Transverse colon (tissue), 4 donors: ENCODE results near the gene SPPL3. TPM values are rescaled to one million over a fixed set of nuclear protein-coding genes. Genes with fewer than 3 reads are reported as not detected.
A peak's percentile ranks its signal among the peaks of the same experiment; 100 is the strongest.

Experiments used
- DNase-seq: peaks from one replicate; pipeline ENCODE4 v3.0.0-alpha.2; 2019
- H3K27ac ChIP-seq, 4 donors: fragments of 200-600 bp; sonication (generic); 2 replicates each; pipeline ENCODE4 v1.5.1; 2016 to 2018; ENCODE audit warnings: inconsistent platforms in 4 of 4
- H3K27me3 ChIP-seq: fragments of 200-600 bp; sonication (generic); 2 replicates; pipeline ENCODE4 v1.5.1; 2017; ENCODE audit warnings: inconsistent platforms
- H3K36me3 ChIP-seq, 4 donors: fragments of 200-600 bp; sonication (generic); 2 replicates each; pipeline ENCODE4 v1.5.1; 2017 to 2019; ENCODE audit warnings: inconsistent platforms in 4 of 4
- H3K4me1 ChIP-seq, 4 donors: fragments of 200-600 bp; sonication (generic); 2 replicates each; pipeline ENCODE4 v1.5.1; 2017 to 2020; ENCODE audit warnings: inconsistent platforms in 4 of 4
- H3K4me3 ChIP-seq, 4 donors: fragments of 200-600 bp; sonication (generic); 1 replicate in 1 of 4; 2 replicates in 3 of 4; pipeline versions ENCODE4 v1.5.1 to v1.6.1; 2017 to 2019; ENCODE audit warnings: inconsistent platforms in 4 of 4
- H3K9me3 ChIP-seq, 2 donors: fragments of 200-600 bp; sonication (generic); 2 replicates each; pipeline ENCODE4 v1.5.1; 2017 to 2019; ENCODE audit warnings: inconsistent platforms in 2 of 2
- EP300 ChIP-seq: sonication (generic); formaldehyde crosslinking; IDR thresholded peaks from one replicate; pipeline ENCODE4 v1.6.1; 2017; ENCODE audit warnings: antibody characterized with exemption, low read depth
- POLR2A ChIP-seq: fragments of 450-650 bp; IDR thresholded peaks from one replicate; pipeline ENCODE4 v1.6.1; 2016; ENCODE audit warnings: antibody characterized with exemption, mild to moderate bottlenecking, moderate library complexity
- POLR2AphosphoS5 ChIP-seq, 3 donors: sonication (generic); formaldehyde crosslinking; IDR thresholded peaks; one replicate each; pipeline ENCODE4 v1.6.1; 2016; ENCODE audit warnings: antibody characterized with exemption in 3 of 3
- WGBS, 2 donors: methylation state at CpG; one replicate each; pipeline ENCODE4 v1.1.5; 2018; ENCODE audit warnings: low coverage in 1 of 2; 5-methylcytosine and 5-hydroxymethylcytosine counted together
- in situ Hi-C, 4 donors: fragments of 200-750 bp; cut with MboI; loops; one replicate each; pipeline versions ENCODE4 v1.15.0 to v1.15.1; 2017; ENCODE audit warnings: low sequenced_read_pairs in 3 of 4, low pct_ligation_motif_present in 1 of 4, low pct_unique_long_range_greater_than_20kb in 1 of 4
- intact Hi-C: fragments of 100-400 bp; cut with DNase I; formaldehyde crosslinking; loops from one replicate; pipeline ENCODE4 v1.15.1; 2023; ENCODE audit warnings: low total_unique reads
- total RNA-seq, 4 donors: library from RNA; depleted of rRNA; stranded (reverse); fragments of >200 nt; gene quantifications; one replicate each; pipeline ENCODE4 v1.1.0, GENCODE V29; 2016
- TF ChIP-seq, protein P1 (sequence below), 5 experiments: fragments of 200-600 bp in 3 of 5; fragments of 450-650 bp in 2 of 5; sonication (generic) in 3 of 5; IDR thresholded peaks; 1 replicate in 2 of 5; 2 replicates in 3 of 5; pipeline ENCODE4 v1.5.1; 2016 to 2017; ENCODE audit warnings: antibody characterized with exemption in 5 of 5, inconsistent platforms in 3 of 5, mild to moderate bottlenecking in 2 of 5, moderate library complexity in 1 of 5

The SPPL3 gene
- total RNA-seq, 4 donors from 2014 or later: 34.7 to 45.4 (median 41.6) TPM

- Histone ChIP-seq H3K4me1 (peaks cover 3 to 19% (median 12%) of the 10 kb centered on the region in 4 donors), H3K36me3 (peaks cover 0 to 18% (median 6%) of the 10 kb centered on the region in 4 donors), H3K27ac (peak overlapping the region in 3 of 4 donors; percentile 51 to 59 (median 52)), H3K27me3 (no peaks in the 10 kb centered on the region), H3K4me3 (no peak overlapping the region), H3K9me3 (no peaks in the 10 kb centered on the region)
- intact Hi-C loops (no loop called here), in situ Hi-C loops (no loop called here)
- 89 to 96% methylated on average over 3 to 21 of the region's 21 CpGs for WGBS, 2 donors
- no peak for TF ChIP-seq EP300
- TF ChIP-seq POLR2A: no peak
- no peak for TF ChIP-seq POLR2AphosphoS5 (IDR thresholded peaks at IDR 0.05)
- TF ChIP-seq, protein P1, sequence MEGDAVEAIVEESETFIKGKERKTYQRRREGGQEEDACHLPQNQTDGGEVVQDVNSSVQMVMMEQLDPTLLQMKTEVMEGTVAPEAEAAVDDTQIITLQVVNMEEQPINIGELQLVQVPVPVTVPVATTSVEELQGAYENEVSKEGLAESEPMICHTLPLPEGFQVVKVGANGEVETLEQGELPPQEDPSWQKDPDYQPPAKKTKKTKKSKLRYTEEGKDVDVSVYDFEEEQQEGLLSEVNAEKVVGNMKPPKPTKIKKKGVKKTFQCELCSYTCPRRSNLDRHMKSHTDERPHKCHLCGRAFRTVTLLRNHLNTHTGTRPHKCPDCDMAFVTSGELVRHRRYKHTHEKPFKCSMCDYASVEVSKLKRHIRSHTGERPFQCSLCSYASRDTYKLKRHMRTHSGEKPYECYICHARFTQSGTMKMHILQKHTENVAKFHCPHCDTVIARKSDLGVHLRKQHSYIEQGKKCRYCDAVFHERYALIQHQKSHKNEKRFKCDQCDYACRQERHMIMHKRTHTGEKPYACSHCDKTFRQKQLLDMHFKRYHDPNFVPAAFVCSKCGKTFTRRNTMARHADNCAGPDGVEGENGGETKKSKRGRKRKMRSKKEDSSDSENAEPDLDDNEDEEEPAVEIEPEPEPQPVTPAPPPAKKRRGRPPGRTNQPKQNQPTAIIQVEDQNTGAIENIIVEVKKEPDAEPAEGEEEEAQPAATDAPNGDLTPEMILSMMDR (IDR thresholded peaks at IDR 0.05): no peak
- no peak for DNase-seq
Measured at GRCh38 chr12:120760349-120761254, 143.6 kb downstream of the SPPL3 start.

DNA sequence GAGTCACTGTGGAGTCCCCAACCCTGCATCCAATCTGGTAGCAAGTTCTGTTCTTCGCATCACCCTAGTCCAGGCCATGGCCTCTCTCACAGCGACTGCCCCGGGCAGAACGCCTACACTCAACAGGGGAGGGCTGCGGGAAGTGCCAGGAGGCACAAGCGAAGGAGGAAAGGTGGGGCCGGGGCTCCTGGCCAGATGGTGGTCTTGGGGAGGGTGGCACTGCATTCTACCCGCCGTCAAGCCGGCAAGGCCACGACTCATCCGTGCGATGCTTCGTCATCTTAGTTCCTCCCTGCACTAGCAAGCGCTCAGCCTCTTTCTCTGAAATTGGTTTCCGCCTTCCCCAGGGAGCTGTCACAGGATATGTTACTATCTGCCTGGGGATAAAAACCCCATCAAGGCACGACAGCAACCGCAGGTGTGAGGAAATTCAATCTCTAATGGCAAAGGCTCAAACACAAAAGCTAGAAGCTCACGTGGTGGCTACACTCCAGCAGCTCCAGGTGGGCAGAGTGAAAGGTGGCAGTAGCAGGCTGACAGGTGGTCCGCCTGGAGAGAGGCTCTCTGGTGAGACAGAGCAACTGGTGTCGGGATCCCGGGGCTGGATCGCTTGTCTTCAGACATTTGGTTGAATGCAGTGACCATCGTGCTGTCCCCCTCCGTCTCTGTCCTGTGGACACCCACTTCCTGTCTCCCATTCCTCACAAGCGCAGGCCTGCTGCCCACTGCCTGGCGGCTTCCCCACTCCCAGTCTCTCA lies 144.4 kb downstream of the SPPL3 start:
- H3K9me3 ChIP-seq: peaks cover 0 to 4% of the 10 kb centered on the region in 2 donors
- no peaks in the 10 kb centered on the region for H3K27me3 ChIP-seq
- TF ChIP-seq, protein P1 (IDR thresholded peaks at IDR 0.05): no peak
- TF ChIP-seq POLR2AphosphoS5 (IDR thresholded peaks at IDR 0.05): no peak
- no peak for TF ChIP-seq POLR2A
- TF ChIP-seq EP300: no peak
- intact Hi-C loops: no loop called here
- peaks cover 3 to 12% (median 9%) of the 10 kb centered on the region in 4 donors for H3K4me1 ChIP-seq
- peaks cover 0 to 10% (median 5%) of the 10 kb centered on the region in 4 donors for H3K36me3 ChIP-seq
- 89% methylated on average over 26 of the region's 27 CpGs; no CpG with 5 or more reads in 1 of the 2 donors for WGBS, 2 donors
- no peak for DNase-seq
- in situ Hi-C loops: no loop called here
- H3K27ac ChIP-seq: no peak overlapping the region
- H3K4me3 ChIP-seq: no peak overlapping the region

DNA sequence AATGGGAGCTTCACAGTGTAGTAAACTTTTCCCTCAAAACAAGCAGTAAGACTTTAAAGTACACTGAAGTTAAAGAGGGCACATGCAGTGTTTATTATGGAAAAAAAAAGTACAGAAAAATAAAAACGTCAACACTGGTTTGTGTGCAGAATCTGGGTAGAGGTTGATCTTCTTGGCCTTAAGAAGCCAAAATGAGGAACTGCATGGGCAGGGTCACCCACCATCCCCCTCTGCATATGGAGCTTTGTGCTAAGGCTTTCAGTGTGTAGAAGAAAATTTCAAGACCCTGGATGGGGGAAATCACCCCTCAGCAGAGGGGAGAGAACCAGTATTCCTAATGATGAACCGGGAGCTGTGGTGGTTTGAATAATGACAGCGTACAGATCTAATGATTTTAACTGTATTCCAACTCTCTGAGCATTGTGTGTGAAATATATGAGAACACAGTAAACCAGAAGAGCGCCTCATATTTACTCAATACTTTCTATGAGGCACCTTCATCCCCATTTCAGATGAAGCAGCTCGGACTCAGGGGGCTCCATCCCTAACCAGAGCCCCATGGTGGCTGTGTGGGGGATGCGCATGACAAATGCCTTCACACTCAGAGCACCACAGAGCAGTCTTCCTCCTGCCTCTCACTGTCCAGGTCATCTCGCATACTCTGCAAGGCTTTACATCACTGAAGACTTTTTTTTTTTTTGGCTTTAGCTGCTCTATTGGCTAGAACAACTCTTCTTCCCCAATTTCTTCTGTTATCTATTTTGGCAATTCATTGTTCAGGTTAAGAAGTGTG lies 145.2 kb downstream of the SPPL3 start:
- no peak overlapping the region for H3K4me3 ChIP-seq
- no peak for DNase-seq
- intact Hi-C loops (no loop called here), in situ Hi-C loops (no loop called here)
- TF ChIP-seq EP300 (no peak), POLR2A (no peak), POLR2AphosphoS5 (IDR thresholded peaks at IDR 0.05) (no peak)
- TF ChIP-seq, protein P1 (IDR thresholded peaks at IDR 0.05): no peak
- H3K4me1 ChIP-seq: peaks cover 3 to 12% (median 9%) of the 10 kb centered on the region in 4 donors
- H3K27me3 ChIP-seq: no peaks in the 10 kb centered on the region
- H3K27ac ChIP-seq: no peak overlapping the region
- H3K36me3 ChIP-seq: peaks cover 0 to 3% (median 1%) of the 10 kb centered on the region in 4 donors
- 81 to 94% methylated on average over 6 to 7 of the region's 7 CpGs for WGBS, 2 donors
- peaks cover 0 to 4% of the 10 kb centered on the region in 2 donors for H3K9me3 ChIP-seq
